GM21447 (cell line): ENCODE measurements around the gene HSP90B1.

Experiments
- ATAC-seq: cut with Tn5 transposase; IDR thresholded peaks from one replicate; pipeline ENCODE4 v1.9.1; 2021; ENCODE audit not compliant: unreplicated experiment

Gene HSP90B1

DNA sequence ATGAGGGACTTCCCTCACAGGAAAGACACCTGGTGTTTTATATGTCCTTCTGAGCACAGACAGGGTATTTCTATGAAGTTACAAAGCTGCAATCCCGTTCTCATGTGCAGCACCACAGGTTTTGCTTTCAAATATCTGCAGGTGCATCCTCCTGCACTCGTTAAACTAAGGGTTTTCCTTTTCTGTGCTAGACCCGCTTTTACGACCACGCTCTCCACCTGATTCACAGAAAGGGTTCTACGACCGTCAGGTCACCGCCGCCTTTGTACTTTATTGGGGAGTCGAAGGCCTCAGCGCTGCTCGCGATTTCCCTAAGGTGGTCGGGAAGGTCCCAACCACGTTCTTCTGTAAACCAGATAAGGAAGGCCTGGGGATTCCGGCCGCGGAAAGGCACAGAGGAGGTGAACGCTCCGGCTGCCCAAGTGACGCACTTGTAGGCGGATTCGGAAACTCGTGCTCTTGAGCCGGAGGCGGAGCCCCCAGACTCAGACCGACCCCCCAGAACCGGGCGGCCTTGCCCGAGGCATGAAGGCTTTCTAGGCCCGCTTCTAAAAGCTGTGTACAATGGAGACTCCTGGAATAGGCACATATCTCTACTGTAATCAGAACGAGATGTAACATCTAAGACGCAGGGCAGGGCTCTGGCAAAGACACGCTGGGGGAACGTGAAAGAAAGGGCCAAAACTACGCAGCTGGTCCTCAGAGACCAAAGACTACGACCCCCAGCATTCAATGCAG lies 995 bp upstream of the HSP90B1 start:
- peak; percentile 25 for ATAC-seq

DNA sequence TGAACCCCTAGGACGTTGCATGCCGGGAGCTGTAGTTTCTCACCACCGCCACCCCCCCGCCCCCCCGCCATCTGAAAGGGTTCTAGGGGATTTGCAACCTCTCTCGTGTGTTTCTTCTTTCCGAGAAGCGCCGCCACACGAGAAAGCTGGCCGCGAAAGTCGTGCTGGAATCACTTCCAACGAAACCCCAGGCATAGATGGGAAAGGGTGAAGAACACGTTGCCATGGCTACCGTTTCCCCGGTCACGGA lies 501 bp upstream of the HSP90B1 start:
- no peak for ATAC-seq

DNA sequence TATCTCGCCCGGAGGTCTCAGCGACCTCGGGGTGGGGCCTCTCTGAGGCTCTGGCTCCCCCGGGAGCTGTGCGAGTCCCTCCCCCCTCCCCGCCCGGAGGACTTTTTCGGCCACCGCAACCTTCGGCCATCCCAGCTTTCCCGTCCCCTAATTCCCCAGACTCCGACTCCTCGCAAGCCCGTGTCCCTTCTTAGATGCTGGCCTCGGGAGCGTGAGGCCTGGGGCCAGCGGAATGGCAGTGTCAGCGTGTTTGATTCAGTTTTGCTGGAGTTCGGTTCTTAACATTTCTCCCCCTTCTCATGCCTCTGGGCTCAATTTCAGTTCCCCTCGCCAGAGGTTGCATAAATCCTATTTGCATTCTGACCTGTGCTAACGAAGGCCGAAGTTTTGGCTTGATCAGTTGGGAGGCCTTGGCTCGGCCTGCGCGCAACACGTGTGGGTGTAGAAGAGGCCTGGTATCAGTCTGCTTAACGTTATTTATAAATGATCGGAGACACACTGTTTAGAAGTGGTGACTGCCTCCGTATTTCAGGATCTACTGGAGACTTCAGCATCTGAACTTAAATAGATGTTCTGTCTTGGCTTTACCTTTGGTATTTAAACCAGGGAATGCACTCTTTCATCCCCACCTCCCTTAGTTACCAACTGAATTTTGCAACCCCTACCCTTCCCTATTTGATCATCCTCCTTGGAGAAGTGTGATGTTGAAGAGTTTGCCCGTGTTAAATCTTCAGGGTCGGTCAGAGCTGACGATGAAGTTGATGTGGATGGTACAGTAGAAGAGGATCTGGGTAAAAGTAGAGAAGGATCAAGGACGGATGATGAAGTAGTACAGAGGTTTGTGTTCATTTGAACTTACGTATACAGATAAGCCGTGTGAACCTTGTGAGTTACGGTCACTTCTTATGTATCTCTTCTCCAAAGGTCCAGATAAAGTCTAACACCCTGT lies 851 bp downstream of the HSP90B1 start:
- no peak for ATAC-seq

DNA sequence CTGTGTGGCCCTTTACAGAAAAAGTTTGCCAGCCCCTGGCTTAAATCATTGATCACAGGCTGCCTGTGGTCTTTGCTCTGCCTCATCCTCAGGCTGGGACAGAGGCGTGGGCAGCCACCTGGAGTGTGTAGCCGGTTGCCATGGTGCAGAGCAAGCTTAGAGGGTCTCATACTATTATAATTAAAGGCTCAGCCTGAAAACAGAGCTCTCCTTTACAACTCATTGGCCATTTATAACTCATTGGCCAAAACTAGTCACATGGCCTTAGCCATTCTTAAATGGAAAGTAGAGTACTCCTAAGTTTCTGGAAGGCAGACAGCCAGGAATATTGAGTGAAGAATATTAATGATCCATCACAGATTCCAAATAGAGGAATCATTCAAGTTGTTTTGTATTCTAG lies 3.0 kb downstream of the HSP90B1 start:
- ATAC-seq: no peak

DNA sequence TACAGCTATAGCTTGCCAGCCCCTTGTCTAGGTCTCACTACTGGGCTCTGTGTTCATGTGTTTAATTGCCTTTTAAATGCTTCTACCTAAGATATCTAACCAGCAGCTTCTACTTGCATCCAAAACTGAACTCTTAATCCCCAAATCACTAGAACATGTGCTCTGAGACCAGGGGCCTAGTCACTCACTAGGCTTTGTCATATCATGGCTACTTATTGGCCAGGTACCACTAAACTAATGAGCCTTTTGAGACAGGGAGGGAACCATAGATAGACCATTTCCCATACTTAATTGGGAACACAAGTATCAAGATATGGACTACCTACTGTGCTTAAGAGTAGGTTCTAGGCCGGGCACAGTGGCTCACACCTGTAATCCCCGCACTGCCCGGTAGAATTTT lies 6.5 kb downstream of the HSP90B1 start:
- ATAC-seq: no peak

DNA sequence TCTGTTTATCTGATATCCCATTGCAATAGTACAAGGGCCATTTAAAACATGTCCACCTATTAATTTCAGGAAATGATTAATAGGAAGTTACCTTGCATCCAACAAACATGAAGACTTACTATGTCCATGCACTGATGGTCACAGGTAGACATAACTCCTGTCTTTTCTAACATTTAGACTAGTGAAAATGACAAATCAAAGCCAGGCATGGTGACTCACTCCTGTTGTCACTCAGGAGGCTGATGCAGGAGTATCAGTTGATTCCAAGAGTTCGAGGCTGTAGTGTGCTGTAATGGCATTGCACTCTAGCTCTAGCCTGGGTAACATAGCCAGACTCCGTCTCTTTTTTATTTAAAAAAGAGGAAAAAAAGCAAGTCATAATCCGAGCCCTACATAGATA lies 14.8 kb downstream of the HSP90B1 start:
- ATAC-seq: no peak

DNA sequence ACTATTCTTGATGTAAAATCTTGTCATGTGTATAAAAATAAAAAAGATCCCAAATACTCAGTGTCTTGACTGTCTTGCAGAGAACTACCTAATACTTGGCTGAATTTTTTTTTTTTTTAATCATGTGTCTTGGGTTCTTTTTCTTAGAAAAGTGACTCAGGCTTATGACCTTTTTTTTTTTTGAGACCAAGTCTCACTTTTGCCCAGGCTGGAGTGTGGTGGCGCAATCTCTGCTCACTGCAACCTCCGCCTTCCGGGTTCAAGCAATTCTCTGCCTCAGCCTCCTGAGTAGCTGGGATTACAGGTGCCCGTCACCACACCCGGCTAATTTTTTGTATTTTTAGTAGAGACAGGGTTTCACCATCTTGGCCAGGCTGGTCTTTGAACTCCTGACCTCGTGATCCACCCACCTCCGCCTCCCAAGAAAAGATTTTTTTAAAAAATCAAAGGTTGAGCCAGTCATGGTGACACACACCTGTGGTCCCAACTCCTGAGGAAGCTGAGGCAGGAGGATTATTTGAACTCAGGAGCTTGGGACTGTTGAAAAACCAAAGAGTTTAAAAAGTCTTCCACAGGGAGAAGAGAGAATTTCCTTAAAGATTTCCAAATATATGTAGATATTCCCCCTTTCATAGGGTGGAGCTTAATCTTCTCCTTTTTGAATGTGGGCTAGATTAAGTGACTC lies 17.8 kb downstream of the HSP90B1 start:
- ATAC-seq: no peak

DNA sequence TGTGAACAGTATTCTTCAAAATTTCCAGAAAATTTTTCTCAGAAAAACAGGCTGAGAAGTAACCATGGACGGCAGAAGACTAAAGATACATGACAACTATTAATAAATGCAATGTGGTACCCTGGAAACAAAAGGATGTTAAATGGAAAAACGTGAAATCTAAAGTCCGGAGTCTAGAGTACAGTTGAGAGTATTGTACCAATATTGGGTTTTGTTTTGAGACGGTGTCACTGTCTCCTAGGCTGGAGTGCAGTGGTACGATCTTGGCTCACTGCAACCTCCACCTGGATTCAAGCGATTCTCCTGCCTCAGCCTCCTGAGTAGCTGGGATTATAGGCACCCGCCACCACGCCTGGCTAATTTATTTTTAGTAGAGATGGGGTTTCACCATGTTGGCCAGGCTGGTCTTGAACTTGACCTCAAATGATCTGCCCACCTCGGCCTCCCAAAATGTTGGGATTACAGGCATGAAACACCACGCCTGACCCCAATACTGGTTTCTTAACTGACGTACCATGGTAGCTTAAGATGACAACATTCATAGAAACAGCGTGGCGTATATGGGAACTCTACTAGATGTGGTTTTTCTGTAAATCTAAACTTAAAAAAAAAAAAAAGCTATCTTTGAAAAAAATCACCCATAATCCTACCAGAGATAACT lies 18.7 kb downstream of the HSP90B1 start:
- no peak for ATAC-seq

DNA sequence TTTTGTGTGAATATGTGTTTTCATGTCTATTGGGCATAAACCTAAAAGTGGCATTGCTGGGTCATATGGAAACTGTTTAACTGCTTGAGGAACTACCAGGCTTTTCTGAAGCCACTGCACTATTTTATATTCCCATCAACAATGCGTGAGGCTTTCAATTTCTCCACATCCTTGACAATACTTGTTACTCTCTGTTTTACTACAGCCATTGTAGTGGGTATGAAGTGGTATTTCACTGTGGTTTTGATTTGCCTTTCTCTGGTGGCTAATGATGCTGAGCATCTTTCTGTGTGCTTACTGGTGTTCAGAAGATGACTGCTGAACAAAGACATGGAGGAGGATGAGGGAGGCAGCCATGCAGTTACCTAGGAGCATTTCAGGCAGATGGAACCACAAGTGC lies 22.3 kb downstream of the HSP90B1 start:
- no peak for ATAC-seq

DNA sequence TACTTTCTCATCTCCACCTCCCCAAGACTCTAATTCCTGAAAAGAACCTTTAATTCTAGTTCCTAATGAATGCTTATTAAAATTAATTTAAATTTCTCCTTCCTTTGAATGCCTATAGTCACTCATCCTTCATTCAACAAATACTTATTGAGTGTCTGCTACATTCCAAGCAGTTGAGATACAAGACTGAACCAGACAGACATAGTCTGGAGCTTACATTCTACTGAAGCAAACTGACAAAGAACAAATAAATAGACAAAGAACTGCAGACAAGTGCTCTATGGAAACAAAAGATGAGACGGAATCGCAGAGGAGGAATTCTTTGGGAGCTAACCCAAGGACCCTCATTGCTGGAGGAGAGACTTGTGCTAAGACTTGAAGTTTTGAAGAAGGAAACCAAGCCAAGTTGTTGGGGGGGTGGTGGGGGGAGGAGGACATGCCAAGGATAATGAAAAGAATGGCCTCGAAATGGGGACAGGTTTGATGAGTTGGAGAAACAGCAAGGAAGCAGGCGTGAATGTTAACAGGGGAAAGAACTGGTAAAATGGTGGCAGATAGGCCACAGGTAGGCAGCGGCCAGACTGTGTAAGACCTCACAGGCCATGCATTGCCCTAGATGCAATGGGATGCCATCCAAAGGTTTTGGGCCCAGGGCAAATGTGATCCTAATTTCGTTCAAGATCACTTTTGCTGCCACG lies 25.8 kb downstream of the HSP90B1 start:
- ATAC-seq: no peak

DNA sequence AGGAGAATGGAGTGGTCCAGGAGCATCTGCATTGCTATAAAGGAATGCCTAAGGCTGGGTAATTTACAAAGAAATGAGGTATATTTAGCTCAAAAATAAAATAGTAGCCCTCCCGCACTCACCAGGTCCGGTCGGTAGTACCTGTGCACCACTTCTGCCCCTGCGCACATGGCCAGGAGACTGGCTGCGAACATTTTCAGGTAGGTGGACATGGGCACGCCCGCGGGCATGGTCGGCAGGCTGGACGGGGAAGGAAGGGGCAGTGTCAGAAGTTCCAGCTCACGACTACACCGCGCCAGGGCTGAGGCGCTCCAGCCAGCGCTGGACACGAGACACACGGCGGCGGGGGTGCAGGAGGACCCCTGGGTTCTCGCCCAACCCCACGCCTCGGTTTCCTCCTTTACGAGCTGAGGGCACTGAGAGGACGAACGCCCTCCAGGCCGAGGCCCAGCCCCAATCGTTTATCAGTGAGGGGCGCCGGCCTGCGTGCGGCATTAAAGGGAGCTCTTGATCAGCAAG lies 26.4 kb downstream of the HSP90B1 start:
- ATAC-seq: peak; percentile 7

DNA sequence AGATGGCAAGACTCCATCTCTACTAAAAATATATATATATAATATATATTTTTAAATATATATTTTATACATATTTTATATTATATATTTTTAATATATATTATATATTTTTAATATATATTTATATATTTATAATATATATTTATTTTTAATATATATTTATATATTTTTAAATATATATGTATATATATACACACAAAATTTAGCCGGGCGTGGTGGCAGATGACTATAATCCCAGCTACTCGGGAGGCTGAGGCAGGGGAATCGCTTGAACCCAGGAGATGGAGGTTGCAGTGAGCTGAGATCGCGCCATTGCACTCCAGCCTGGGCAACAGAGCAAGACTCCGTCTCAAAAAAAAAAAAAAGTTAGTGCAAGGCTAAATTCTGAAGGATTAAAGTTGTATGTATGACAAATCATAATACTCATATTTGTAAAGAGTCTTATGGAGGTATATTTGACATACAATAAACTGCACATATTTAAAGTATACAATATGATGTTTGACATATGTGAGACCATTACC lies 27.7 kb downstream of the HSP90B1 start:
- no peak for ATAC-seq

DNA sequence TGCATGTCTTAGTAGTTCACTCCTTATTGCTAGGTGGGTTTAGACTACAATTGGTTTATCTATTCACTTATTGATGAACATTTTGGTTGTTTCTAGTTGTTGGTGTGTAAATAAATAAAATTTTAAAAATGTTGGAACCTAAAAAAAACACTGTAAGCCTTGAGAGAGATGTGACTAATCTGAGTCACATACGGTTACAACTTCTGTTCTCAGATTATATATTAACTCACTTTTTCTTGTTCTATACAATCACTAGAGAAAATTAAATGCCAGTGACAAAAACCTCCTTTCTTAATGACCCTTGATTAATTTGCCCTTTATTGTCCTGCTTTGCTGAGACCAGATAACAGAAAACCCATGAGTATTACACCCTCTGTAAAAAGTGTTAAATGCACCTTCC lies 28.4 kb downstream of the HSP90B1 start:
- ATAC-seq: no peak

DNA sequence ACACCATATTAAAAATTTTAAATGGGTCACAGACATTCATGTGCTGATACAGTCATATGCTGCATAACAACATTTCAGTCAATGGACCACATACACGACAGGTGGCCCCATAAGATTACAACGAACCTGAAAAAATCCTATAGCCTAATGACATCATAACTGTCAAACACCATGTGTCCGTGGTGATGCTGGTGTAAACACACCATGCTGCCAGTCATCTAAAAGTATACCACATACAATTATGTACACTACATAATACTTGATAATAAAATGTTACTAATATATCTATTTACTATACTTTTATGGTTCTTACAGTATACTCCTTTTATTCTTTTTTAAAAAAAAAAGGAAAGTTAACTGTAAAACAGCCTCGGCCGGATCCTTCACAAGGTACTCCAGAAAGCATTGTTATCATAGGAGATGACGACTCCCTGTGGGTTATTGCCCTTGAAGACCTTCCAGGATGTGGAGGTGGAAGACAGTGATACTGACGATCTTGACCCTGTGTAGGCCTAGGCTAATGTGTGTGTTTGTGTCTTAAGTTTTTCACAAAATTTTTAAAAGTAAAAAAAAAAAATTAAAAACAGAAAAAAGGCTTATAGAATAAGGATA lies 30.5 kb downstream of the HSP90B1 start:
- ATAC-seq: no peak

DNA sequence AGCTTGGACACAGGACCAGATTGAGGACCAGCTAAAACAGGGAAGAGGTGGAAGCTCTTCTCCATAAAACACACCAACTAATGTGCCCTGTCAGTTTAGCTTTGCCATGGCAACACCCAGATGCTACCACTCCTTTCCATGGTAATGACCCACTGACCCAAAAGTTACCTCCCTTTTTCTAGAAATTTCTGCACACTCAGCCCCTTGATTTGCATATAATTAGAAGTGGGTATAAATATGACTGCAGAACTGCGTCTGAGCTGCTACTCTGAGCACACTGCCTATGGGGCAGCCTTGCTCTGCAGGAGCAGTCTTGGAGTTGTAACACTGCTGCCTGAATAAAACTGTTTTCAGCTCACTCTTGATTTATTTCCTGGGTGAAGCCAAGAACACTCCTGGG lies 32.3 kb downstream of the HSP90B1 start:
- ATAC-seq: no peak

DNA sequence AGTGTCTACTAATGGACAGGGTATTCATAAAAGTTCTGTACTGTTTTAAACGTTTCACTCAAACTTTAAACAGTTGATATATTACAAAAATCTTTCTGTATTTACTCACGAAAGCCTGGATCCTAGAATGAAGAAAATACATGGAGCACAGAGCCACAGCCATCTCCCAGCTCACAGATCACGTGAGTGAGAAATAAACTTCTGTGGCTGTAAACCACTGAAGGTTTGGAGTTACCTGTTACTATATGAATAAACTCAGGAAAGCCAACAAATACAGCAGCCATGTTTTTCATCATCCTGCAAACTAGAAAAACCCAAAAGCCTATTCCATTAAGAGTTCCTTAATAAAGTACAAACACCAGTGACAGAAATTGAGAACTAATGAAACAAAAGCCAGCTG lies 34.6 kb downstream of the HSP90B1 start:
- no peak for ATAC-seq

DNA sequence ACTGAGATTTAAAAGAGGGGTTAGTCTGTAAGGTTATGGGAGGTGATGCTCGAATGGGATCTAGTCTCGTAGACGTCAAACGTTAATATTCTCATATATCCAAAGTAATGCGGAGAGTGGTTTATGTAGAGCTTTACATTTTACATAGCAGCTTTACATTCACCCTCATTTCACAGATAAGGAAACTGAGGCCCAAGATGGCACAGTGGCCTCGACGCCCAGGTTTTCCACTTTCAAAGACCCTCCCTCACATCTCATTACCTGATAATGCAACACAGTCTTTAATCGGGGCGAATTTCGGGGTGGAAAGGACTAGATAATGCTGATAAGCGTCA lies 35.0 kb downstream of the HSP90B1 start:
- no peak for ATAC-seq

DNA sequence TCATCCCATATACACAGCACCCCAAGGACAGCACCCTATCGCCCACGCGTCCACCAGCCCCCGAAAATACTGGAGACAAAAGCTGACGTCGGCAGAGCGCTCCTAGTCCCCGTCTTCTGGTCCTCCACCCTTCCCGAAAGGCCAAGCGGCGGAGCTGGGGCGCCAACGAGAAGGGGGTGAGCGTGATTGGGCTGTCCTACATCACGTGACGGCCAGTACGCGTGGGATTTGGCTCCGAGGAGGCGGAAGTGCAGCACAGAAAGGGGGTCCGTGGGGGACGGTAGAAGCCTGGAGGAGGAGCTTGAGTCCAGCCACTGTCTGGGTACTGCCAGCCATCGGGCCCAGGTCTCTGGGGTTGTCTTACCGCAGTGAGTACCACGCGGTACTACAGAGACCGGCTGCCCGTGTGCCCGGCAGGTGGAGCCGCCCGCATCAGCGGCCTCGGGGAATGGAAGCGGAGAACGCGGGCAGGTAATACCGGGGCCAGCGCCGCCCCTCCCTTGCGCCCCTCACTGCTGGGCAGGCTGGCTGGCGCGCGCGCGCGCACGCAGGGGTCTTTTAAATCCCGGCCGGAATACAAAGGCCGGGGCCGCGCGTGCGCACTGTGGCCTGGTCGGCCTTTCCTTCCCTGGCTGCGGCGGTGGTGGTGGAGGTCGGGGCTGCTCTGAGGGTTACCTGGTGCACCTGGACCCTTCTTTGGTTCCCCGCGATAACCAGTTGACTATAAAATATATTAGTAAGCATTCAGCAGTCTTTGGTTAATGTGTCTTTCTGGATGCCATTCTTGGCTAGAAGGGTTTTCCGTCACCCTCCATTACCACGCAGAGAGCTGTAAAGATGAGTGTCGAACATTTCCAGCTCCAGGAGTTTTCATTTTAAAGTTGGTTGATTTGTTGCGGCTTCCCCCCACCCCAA lies 35.6 kb downstream of the HSP90B1 start, which contains the start of gene TDG:
Gene TDG, plus strand, starts transcription at position 283 of the 915 bp plus-strand sequence. Its CDS starts 166 bp downstream, at position 449.
- ATAC-seq: peak; percentile 90

DNA sequence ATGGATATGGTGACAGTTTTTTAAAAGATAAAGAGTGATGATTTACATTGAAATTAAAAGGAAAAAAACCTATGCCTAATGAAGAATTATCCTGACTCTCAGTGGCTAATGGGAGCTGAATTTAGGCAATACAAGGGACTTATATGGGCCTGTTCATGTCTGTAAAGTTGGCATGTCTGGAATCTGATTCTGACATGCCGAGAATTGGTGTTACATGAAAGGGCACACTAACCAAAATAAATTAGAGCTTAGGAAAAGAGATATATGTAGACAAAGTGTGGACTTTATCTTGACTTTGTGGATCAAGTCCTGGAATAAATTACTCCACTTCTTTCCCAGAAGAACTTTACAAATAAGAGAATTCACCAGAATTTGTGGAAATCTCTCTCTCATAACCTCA lies 36.5 kb downstream of the HSP90B1 start:
- ATAC-seq: no peak
